Activated CD4-positive, alpha-beta T cell treated with anti-CD3 and anti-CD28 coated beads, Interleukin-2, amount 10 ng/mL, durations not matched to agents 24 days and 14 days (primary cell): Measurements from ENCODE around the gene JAM3. TPM values are rescaled to one million over a fixed set of nuclear protein-coding genes. Genes with fewer than 3 reads are reported as not detected.

ENCODE experiments used
- DNase-seq: peaks from one replicate; pipeline ENCODE4 v3.0.0; 2022
- H3K27ac Mint-ChIP-seq: one replicate; pipeline ENCODE4 v1.8.0; 2022; ENCODE audit warnings: mild to moderate bottlenecking, mixed read lengths
- H3K27me3 Mint-ChIP-seq: one replicate; pipeline ENCODE4 v1.8.0; 2022; ENCODE audit warnings: mixed read lengths
- H3K36me3 Mint-ChIP-seq: one replicate; pipeline ENCODE4 v1.8.0; 2022; ENCODE audit warnings: low read depth, mild to moderate bottlenecking, mixed read lengths
- H3K4me1 Mint-ChIP-seq: one replicate; pipeline ENCODE4 v1.8.0; 2021; ENCODE audit warnings: mixed read lengths
- H3K4me3 Mint-ChIP-seq: one replicate; pipeline ENCODE4 v1.8.0; 2022; ENCODE audit warnings: mild to moderate bottlenecking, moderate library complexity, mixed read lengths
- H3K9me3 Mint-ChIP-seq: one replicate; pipeline ENCODE4 v1.8.0; 2021; ENCODE audit warnings: mixed read lengths
- intact Hi-C: fragments of 100-400 bp; cut with micrococcal nuclease; formaldehyde crosslinking; loops from one replicate; pipeline ENCODE4 v1.15.1; 2023
- total RNA-seq: library from RNA; stranded (reverse); gene quantifications from 2 replicates; pipeline ENCODE4 v1.2.3, GENCODE V29; 2022

The JAM3 gene
- total RNA-seq, 1 donor from 2014 or later, result 5.0 TPM

GRCh38 chr11:134062265-134063123, 6.4 kb upstream of the JAM3 start:
- Mint-ChIP-seq H3K4me1 (peaks cover 23% of the 10 kb centered on the region), H3K27me3 (peaks cover 26% of the 10 kb centered on the region), H3K9me3 (no peaks in the 10 kb centered on the region), H3K27ac (no peak overlapping the region), H3K36me3 (peaks cover 4% of the 10 kb centered on the region), H3K4me3 (no peak overlapping the region)
- DNase-seq, result no peak
- intact Hi-C loops, result no loop called here

DNA sequence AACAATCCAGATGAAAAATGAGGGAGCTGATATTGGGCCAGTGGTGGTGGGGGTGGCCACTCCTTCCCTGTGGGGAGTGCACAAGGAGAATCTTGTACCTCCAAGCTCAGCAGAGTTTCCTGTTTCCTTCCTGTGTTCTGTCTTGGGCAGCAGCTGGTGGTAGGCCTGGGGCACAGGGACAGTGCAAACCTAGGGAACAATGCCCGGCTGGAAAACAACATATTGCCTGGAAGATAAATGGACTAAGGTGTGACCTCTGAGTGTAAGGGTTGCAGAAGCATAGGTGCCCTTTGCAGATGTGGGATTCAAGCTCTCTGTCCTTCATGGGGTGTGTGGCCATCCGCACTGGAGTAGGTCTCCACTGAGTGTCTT, 5.8 kb upstream of the JAM3 start:
- DNase-seq, result no peak
- Mint-ChIP-seq H3K4me3 (no peak overlapping the region), H3K27me3 (peaks cover 26% of the 10 kb centered on the region), H3K4me1 (peaks cover 17% of the 10 kb centered on the region), H3K36me3 (peaks cover under 1% of the 10 kb centered on the region), H3K27ac (no peak overlapping the region), H3K9me3 (no peaks in the 10 kb centered on the region)
- intact Hi-C loops, result no loop called here

GRCh38 chr11:134063991-134064747, 4.7 kb upstream of the JAM3 start:
- intact Hi-C loops, result no loop called here
- Mint-ChIP-seq H3K36me3 (no peaks in the 10 kb centered on the region), H3K9me3 (no peaks in the 10 kb centered on the region), H3K27me3 (peaks cover 35% of the 10 kb centered on the region), H3K4me3 (no peak overlapping the region), H3K27ac (no peak overlapping the region), H3K4me1 (peaks cover 16% of the 10 kb centered on the region)
- no peak for DNase-seq

DNA sequence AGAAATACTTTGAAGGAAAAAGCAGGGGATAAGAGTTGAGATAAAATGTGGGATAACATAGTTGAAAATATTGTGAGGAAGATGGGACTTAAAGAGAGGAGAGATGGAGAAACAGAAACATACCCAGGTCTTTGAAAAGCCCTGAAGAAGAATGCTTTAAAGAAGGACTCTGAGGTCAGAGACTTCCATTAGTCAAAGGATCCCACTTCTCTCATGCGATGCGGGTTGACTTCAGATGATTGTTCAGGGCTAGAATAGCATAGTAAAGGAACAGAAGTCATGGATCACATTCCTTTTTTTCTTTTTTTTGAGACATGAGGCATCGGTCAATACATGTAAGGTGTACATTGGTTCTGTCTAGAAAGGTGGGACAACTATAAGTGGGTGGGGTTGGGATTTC, 3.5 kb upstream of the JAM3 start:
- no peak for DNase-seq
- Mint-ChIP-seq H3K36me3 (no peaks in the 10 kb centered on the region), H3K4me3 (no peak overlapping the region), H3K9me3 (no peaks in the 10 kb centered on the region), H3K4me1 (peaks cover 16% of the 10 kb centered on the region), H3K27ac (no peak overlapping the region), H3K27me3 (peaks cover 41% of the 10 kb centered on the region)
- intact Hi-C loops, result no loop called here

- Mint-ChIP-seq H3K27ac (no peak overlapping the region), H3K4me3 (no peak overlapping the region), H3K27me3 (peaks cover 49% of the 10 kb centered on the region), H3K36me3 (no peaks in the 10 kb centered on the region), H3K4me1 (peaks cover 15% of the 10 kb centered on the region), H3K9me3 (no peaks in the 10 kb centered on the region)
- DNase-seq, result peak; percentile 49
- intact Hi-C loops, result no loop called here
Measured at GRCh38 chr11:134066943-134067885, 1.7 kb upstream of the JAM3 start.

GRCh38 chr11:134069426-134070341, 812 bp downstream of the JAM3 start:
- no peak overlapping the region for H3K27ac Mint-ChIP-seq
- intact Hi-C loops, result loop anchor here (10.0 kb wide), 1 partner anchor 265 kb away; the partner anchor contains the start of gene GLB1L2

GRCh38 chr11:134070342-134070845, 1.5 kb downstream of the JAM3 start:
- H3K4me1 Mint-ChIP-seq, result peaks cover 9% of the 10 kb centered on the region
- peaks cover 68% of the 10 kb centered on the region for H3K27me3 Mint-ChIP-seq
- DNase-seq, result no peak
- no peak overlapping the region for H3K4me3 Mint-ChIP-seq
- intact Hi-C loops, result loop anchor here (10.0 kb wide), 1 partner anchor 264 kb away; the partner anchor contains the start of gene GLB1L2
- no peak overlapping the region for H3K27ac Mint-ChIP-seq
- no peaks in the 10 kb centered on the region for H3K36me3 Mint-ChIP-seq
- H3K9me3 Mint-ChIP-seq, result no peaks in the 10 kb centered on the region

More at GRCh38 chr11:134069426-134070341, 812 bp downstream of the JAM3 start:
- Mint-ChIP-seq H3K4me1 (peaks cover 9% of the 10 kb centered on the region), H3K9me3 (no peaks in the 10 kb centered on the region), H3K4me3 (peak overlapping the region; percentile 46), H3K36me3 (no peaks in the 10 kb centered on the region), H3K27me3 (peaks cover 66% of the 10 kb centered on the region)
- DNase-seq, result no peak

DNA sequence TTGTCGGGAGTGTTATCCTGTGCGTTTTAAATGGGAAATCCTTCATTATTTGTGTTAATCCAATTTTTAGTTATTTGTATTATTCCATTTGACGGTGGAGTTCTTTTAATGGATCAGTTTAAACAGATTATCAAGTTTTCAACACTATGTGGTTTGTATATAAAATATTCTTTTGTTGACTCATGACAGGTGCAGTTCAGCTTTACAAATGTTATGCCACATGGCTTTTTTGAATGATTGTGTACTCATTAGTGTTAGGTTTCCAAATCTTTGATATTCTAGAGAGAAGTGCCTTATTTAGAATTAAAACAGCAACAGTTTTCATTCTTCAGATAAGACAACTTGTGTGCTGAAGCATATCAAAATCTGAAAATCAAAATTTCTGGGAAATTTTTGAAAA, 2.4 kb downstream of the JAM3 start:
- Mint-ChIP-seq H3K4me3 (no peak overlapping the region), H3K36me3 (no peaks in the 10 kb centered on the region), H3K27ac (no peak overlapping the region), H3K4me1 (peaks cover 9% of the 10 kb centered on the region), H3K9me3 (no peaks in the 10 kb centered on the region), H3K27me3 (peaks cover 62% of the 10 kb centered on the region)
- DNase-seq, result no peak
- intact Hi-C loops, result loop anchor here (10.0 kb wide), 1 partner anchor 263 kb away; the partner anchor contains the start of gene GLB1L2

DNA sequence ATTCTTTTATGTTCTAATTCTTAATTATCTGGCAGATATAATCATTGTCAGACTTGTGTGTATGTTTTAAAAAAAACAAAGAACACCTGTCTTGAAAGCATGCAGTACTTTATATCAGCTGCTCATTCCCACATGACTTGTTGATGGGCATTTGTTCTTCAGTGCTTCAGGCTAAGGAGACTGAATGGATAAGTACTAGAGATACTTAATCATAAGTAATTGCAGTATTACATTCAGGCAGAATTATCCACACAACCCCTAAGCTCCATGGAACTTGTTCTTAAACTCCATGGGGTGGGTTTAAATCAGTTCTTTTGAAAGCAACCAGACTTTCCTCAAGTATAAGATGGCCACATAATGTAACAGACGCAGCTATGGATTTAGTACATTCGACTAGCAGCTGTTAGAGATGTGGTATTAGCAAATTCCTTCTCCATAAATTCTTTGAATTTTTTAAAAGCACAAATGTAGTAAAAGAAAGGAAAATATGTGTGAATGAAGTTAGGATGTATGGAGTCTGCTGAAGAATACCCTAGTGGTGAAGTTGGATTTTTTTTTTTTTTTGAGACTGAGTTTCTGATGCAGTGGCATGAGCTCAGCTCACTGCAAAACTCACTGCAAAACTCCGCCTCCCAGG, 3.0 kb downstream of the JAM3 start:
- H3K9me3 Mint-ChIP-seq, result no peaks in the 10 kb centered on the region

DNA sequence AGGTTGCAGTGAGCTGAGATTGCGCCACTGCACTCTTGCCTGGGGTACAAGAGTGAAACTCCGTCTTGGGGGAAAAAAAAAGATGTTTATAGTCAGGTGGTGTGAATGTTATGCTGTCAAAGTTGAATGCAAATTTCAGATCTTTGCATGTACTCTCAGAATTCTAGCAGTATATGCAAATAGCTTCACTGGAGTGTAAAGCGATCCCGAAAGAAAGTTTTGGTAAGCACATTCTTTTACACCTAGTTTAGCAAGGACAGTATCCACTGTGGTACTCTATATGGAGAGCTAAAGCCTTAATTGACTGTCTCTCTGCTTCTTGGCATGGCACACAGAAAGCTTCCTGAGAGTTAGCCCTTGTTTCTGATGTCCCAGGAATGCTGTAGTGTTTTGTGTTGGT, 4.0 kb downstream of the JAM3 start:
- H3K4me3 Mint-ChIP-seq, result no peak overlapping the region
- DNase-seq, result no peak
- H3K27me3 Mint-ChIP-seq, result peaks cover 51% of the 10 kb centered on the region
- no peak overlapping the region for H3K27ac Mint-ChIP-seq
- intact Hi-C loops, result loop anchor here (10.0 kb wide), 1 partner anchor 262 kb away; the partner anchor contains the start of gene GLB1L2
- no peaks in the 10 kb centered on the region for H3K36me3 Mint-ChIP-seq
- no peaks in the 10 kb centered on the region for H3K9me3 Mint-ChIP-seq
- peaks cover 9% of the 10 kb centered on the region for H3K4me1 Mint-ChIP-seq

More for the DNA sequence above, 3.0 kb downstream of the JAM3 start:
- Mint-ChIP-seq H3K4me1 (peaks cover 9% of the 10 kb centered on the region), H3K27me3 (peaks cover 59% of the 10 kb centered on the region), H3K4me3 (no peak overlapping the region), H3K36me3 (no peaks in the 10 kb centered on the region), H3K27ac (no peak overlapping the region)
- DNase-seq, result no peak
- intact Hi-C loops, result loop anchor here (10.0 kb wide), 1 partner anchor 263 kb away; the partner anchor contains the start of gene GLB1L2

- Mint-ChIP-seq H3K27me3 (peaks cover 43% of the 10 kb centered on the region), H3K4me3 (no peak overlapping the region), H3K4me1 (peaks cover 2% of the 10 kb centered on the region), H3K9me3 (no peaks in the 10 kb centered on the region), H3K36me3 (no peaks in the 10 kb centered on the region), H3K27ac (no peak overlapping the region)
- intact Hi-C loops, result loop anchor here (10.0 kb wide), 1 partner anchor 260 kb away; the partner anchor contains the start of gene GLB1L2
- DNase-seq, result no peak
Measured at GRCh38 chr11:134074346-134074745, 5.5 kb downstream of the JAM3 start.

GRCh38 chr11:134074766-134075165, 5.9 kb downstream of the JAM3 start:
- DNase-seq, result no peak
- Mint-ChIP-seq H3K4me1 (peaks cover 2% of the 10 kb centered on the region), H3K4me3 (no peak overlapping the region), H3K36me3 (no peaks in the 10 kb centered on the region), H3K9me3 (no peaks in the 10 kb centered on the region), H3K27ac (no peak overlapping the region), H3K27me3 (peaks cover 42% of the 10 kb centered on the region)
- intact Hi-C loops, result loop anchor here (10.0 kb wide), 1 partner anchor 260 kb away; the partner anchor contains the start of gene GLB1L2
